Dendritic cell treated with granulocyte-macrophage colony-stimulating factor and Interleukin-4, amounts not matched to agents 40 ng/mL and 50 ng/mL, for 4 days (primary cell): ENCODE data around the gene HSPA4L.

Source experiments
- H3K27ac Mint-ChIP-seq: one replicate; pipeline ENCODE4 v1.8.0; 2022; ENCODE audit warnings: mild to moderate bottlenecking, mixed read lengths
- H3K27me3 Mint-ChIP-seq: one replicate; pipeline ENCODE4 v1.8.0; 2022; ENCODE audit warnings: mild to moderate bottlenecking, mixed read lengths
- H3K36me3 Mint-ChIP-seq: one replicate; pipeline ENCODE4 v1.8.0; 2022; ENCODE audit warnings: low read depth, mixed read lengths
- H3K4me1 Mint-ChIP-seq: one replicate; pipeline ENCODE4 v1.8.0; 2022; ENCODE audit warnings: low read depth, mixed read lengths
- H3K4me3 Mint-ChIP-seq: one replicate; pipeline ENCODE4 v1.8.0; 2022; ENCODE audit warnings: mild to moderate bottlenecking, moderate library complexity, mixed read lengths
- H3K9me3 Mint-ChIP-seq: one replicate; pipeline ENCODE4 v1.8.0; 2022; ENCODE audit warnings: mixed read lengths
- intact Hi-C: fragments of 100-400 bp; cut with micrococcal nuclease; formaldehyde crosslinking; loops from one replicate; pipeline ENCODE4 v1.15.0; 2022

The HSPA4L gene

DNA sequence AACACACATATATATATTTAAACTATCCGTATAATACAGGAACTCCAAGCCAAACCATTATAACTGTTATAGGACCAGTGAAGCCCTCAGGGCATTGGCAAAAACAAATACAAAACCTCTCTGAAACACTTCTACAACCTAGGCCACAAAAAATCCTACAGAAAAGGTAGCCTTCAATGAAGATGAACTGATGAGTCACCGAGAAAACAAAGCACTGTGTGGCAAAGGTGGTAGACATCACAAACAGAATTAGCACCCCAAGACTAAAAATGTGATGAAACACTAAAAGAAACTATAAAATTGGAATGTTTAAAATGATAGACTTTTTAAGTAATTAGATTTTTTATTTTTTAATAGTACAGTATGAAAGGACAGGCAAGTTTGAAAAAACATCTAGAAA, 5.5 kb upstream of the HSPA4L start:
- Mint-ChIP-seq H3K9me3 (no peaks in the 10 kb centered on the region), H3K36me3 (no peaks in the 10 kb centered on the region), H3K4me1 (peaks cover 19% of the 10 kb centered on the region), H3K27ac (no peak overlapping the region), H3K4me3 (no peak overlapping the region), H3K27me3 (peaks cover 24% of the 10 kb centered on the region)
- intact Hi-C loops, result no loop called here

DNA sequence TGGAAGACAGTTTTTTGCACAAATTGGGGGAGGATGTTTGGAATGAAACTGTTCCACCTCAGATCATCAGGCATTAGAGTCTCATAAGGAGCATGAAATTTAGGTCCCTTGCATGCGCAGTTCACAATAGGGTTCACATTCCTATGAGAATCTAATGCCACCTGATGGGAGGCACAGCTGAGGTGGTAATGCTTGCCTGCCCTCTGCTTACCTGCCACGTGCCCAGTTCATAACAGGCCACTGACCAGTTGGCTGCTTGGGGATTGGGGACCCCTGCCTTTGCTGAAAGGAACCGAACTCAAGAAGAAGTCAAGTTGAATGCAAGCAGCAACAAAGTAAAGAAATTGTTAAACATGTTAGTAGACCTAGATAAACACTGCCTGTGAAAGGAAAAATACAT, 4.6 kb upstream of the HSPA4L start:
- peaks cover 22% of the 10 kb centered on the region for H3K4me1 Mint-ChIP-seq
- H3K9me3 Mint-ChIP-seq, result no peaks in the 10 kb centered on the region
- intact Hi-C loops, result no loop called here
- peaks cover 32% of the 10 kb centered on the region for H3K27me3 Mint-ChIP-seq
- H3K36me3 Mint-ChIP-seq, result peaks cover 3% of the 10 kb centered on the region
- H3K27ac Mint-ChIP-seq, result no peak overlapping the region
- no peak overlapping the region for H3K4me3 Mint-ChIP-seq

DNA sequence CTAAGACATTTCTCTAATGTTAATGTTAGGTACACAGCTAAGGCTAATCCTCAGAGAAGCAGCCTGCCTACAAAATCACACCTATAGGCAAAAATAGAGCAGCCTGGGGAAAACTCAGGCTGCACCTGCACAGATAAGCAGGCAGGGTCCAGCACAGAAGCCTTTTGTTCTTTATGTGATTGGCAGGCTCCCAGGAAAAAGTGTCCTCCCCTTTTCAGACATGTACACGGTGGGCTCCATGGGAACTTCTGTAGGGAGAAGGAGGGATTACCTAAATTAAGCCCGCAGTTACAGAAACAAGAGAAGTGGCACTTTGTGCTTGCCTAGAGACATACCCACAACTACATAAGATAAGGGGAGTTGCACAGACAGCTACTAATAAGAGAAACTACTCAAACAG, 4.0 kb upstream of the HSPA4L start:
- H3K9me3 Mint-ChIP-seq, result no peaks in the 10 kb centered on the region
- H3K27me3 Mint-ChIP-seq, result peaks cover 38% of the 10 kb centered on the region
- H3K27ac Mint-ChIP-seq, result no peak overlapping the region
- H3K4me3 Mint-ChIP-seq, result no peak overlapping the region
- intact Hi-C loops, result no loop called here
- peaks cover 28% of the 10 kb centered on the region for H3K4me1 Mint-ChIP-seq
- peaks cover 7% of the 10 kb centered on the region for H3K36me3 Mint-ChIP-seq

DNA sequence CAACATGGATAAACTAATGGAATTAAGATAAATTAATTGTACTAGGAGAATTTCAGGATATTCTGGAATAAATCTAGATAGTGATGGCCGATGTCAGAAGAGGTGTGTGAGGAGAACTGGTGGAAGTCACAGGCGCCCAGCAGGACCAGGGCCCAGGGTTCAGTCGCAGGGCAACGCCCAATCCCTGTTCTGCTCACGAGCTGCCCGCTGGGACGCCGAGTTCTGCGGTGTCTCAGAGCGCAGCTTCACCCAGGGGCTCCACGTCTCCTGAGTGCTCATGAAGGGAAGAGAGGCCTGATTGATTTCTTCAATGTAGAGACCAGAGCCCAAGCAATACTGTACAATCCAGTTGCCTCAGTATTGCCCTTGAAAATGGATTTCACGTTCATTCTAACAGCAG, 1.5 kb upstream of the HSPA4L start:
- H3K27ac Mint-ChIP-seq, result no peak overlapping the region
- H3K4me3 Mint-ChIP-seq, result no peak overlapping the region
- intact Hi-C loops, result loop anchor here (5.0 to 10.0 kb wide), 3 partner anchors 146 to 187 kb away; partner anchors contain the start of genes ABHD18, INTU and MFSD8
- H3K4me1 Mint-ChIP-seq, result peaks cover 31% of the 10 kb centered on the region
- H3K9me3 Mint-ChIP-seq, result no peaks in the 10 kb centered on the region
- H3K36me3 Mint-ChIP-seq, result peaks cover 7% of the 10 kb centered on the region
- H3K27me3 Mint-ChIP-seq, result peaks cover 47% of the 10 kb centered on the region

DNA sequence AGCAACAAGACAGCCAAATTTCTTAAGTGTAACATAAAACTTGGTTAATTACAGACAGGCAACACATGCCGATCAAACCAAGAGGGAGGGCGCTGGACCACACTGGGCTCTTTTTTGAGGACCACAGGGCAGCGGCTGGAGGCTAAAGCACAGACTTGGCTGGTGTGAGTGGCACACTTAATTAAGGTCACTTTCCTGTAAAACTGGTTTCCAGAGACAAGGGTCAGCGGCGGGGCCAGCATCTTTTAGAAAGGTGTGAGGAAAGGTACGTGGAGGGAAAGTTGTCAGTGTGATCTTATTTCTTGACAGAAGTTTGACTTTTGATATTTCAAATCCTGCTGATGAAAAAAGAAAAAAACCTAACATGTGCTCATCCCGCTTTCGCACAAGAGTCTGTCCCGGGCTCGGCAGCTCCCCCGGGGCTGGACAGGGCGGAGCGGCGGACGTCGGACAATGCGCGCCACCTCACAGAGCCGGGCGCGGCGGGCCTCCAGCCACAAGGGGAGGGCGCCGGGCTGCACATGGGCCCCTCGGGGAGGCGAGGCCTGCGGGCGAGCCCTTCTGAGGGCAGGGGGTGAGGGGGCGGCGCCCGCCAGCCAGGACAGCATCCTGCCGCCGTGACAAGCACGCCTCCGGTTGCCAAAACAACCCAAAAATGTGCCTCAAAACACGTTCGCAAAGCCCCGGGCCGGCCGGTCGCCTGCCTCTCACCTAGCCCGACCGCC, 660 bp upstream of the HSPA4L start:
- peaks cover 7% of the 10 kb centered on the region for H3K36me3 Mint-ChIP-seq
- H3K4me1 Mint-ChIP-seq, result peaks cover 31% of the 10 kb centered on the region
- H3K9me3 Mint-ChIP-seq, result no peaks in the 10 kb centered on the region
- H3K27me3 Mint-ChIP-seq, result peaks cover 47% of the 10 kb centered on the region
- H3K4me3 Mint-ChIP-seq, result peak overlapping the region; percentile 82
- intact Hi-C loops, result loop anchor here (2.0 to 10.0 kb wide), 4 partner anchors 99 to 186 kb away; partner anchors contain the start of genes ABHD18, INTU, MFSD8 and PLK4
- H3K27ac Mint-ChIP-seq, result peak overlapping the region; percentile 34

DNA sequence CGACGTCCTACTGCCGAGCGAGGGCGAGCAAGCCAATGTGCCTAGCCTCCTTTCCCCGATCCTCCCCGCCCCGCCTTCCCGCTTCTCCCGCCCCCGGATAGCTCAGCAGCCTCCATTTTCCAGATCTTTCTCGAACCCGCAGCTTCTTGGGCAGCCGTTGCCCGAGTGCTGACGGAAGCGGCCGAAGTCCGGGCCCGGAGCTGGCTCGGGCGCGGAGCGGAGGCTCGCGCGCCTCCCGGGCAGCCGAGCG, 172 bp upstream of the HSPA4L start:
- peaks cover 31% of the 10 kb centered on the region for H3K4me1 Mint-ChIP-seq
- H3K27me3 Mint-ChIP-seq, result peaks cover 47% of the 10 kb centered on the region
- H3K36me3 Mint-ChIP-seq, result peaks cover 7% of the 10 kb centered on the region
- no peaks in the 10 kb centered on the region for H3K9me3 Mint-ChIP-seq
- H3K27ac Mint-ChIP-seq, result peak overlapping the region; percentile 34
- H3K4me3 Mint-ChIP-seq, result peak overlapping the region; percentile 82
- intact Hi-C loops, result loop anchor here (2.0 to 10.0 kb wide), 4 partner anchors 99 to 185 kb away; partner anchors contain the start of genes ABHD18, INTU, MFSD8 and PLK4

DNA sequence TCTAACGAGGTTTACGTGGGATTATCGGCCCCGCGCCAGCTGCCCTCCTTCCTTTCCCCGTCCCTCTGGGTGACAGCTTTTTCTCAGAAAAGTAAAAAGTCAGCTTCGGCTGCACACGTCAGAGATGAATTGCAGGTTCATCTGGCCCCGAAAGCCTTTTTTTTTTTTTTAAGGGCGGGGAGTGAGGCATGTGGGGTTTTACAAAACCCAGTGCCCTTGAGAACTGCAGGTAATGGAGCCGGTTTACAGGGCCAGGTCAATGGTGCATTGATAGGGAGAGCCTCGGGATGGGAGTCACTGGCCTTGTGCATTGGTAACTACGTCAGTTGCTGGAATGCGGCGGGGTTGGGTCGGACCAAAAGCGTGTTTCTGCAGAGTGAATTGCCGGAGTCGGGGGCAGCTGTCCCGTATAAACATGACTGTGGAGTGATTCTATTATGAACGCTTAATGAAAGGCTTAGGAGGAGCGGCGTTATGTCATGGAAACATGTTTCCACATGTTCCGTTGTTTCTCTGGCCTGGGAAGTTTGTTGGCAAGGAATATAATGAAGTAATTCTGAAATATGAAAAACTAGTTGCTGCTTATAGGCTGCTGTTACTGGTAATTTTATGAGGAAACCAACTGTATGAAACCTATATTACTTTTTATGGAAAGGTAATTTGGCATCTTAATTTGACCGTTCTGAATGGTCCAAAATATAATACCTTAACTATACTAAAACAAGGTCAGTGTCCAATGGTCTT, 1.1 kb downstream of the HSPA4L start:
- H3K36me3 Mint-ChIP-seq, result peaks cover 7% of the 10 kb centered on the region
- peak overlapping the region; percentile 82 for H3K4me3 Mint-ChIP-seq
- H3K4me1 Mint-ChIP-seq, result peaks cover 31% of the 10 kb centered on the region
- H3K9me3 Mint-ChIP-seq, result no peaks in the 10 kb centered on the region
- intact Hi-C loops, result loop anchor here (2.0 to 10.0 kb wide), 4 partner anchors 98 to 184 kb away; partner anchors contain the start of genes ABHD18, INTU, MFSD8 and PLK4
- H3K27me3 Mint-ChIP-seq, result peaks cover 40% of the 10 kb centered on the region
- H3K27ac Mint-ChIP-seq, result peak overlapping the region; percentile 34

DNA sequence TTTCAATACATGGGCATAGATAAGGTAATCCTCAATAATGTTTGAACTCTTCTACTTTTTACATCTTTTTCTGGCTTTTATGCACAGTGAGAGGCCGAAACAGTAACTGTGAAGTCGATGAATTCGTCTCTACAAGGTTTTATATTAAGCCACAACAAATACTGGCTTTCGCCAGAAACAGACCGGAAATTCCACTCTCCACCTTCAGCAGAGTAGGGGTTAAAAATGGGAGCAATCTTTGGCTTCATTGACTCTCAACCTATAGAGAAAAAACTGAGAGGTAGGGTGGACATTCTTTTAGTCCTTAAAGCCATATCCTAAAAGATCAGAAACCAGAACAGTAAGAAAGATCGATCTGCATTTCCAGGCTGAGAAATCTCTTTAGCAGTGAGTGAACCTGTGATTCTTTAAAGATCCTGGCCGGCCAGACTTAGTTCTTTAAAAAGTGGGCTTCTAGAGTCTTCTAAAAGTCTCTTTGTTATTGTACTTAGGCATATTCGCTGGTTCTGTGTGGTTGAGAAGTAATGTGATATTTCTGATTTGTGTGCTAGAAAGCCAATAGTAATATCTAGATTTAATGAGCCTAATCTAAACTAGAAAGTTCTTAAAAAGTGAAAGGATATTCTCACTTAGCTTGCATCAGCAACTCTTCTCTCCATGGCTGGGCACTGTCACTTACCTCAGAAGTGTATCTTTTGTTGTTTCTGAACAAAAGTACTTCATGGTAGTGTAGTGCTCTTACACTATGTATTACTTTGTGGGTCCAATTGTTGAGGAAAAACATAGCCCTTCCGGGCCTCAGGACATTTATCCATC, 2.0 kb downstream of the HSPA4L start:
- Mint-ChIP-seq H3K36me3 (peaks cover 7% of the 10 kb centered on the region), H3K27me3 (peaks cover 35% of the 10 kb centered on the region), H3K4me3 (no peak overlapping the region), H3K9me3 (no peaks in the 10 kb centered on the region), H3K27ac (no peak overlapping the region), H3K4me1 (peaks cover 23% of the 10 kb centered on the region)
- intact Hi-C loops, result loop anchor here (2.0 to 10.0 kb wide), 4 partner anchors 97 to 183 kb away; partner anchors contain the start of genes ABHD18, INTU, MFSD8 and PLK4

DNA sequence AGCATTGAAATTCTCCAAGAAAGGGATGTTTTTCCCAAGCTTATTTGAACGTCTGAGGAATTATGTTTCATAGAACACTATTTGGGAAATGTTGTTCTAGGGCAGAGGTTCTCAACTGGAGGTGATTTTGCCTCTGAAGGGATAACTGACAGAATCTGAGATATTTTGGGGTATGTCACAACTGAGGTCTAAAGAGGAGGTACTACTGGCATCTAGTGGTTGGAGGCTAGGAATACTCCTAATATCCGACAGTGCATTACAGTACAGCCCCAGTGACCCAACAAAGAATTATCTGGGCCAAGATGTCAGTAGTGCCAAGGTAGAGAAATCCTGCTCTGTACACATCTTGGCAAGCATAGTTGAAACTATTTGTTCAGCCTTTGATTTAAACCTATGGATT, 6.4 kb downstream of the HSPA4L start:
- no peaks in the 10 kb centered on the region for H3K4me1 Mint-ChIP-seq
- no peaks in the 10 kb centered on the region for H3K9me3 Mint-ChIP-seq
- H3K27ac Mint-ChIP-seq, result no peak overlapping the region
- H3K4me3 Mint-ChIP-seq, result no peak overlapping the region
- intact Hi-C loops, result loop anchor here (10.0 kb wide), 1 partner anchor 154 kb away; the partner anchor contains the start of gene INTU
- no peaks in the 10 kb centered on the region for H3K36me3 Mint-ChIP-seq
- H3K27me3 Mint-ChIP-seq, result peaks cover 5% of the 10 kb centered on the region

DNA sequence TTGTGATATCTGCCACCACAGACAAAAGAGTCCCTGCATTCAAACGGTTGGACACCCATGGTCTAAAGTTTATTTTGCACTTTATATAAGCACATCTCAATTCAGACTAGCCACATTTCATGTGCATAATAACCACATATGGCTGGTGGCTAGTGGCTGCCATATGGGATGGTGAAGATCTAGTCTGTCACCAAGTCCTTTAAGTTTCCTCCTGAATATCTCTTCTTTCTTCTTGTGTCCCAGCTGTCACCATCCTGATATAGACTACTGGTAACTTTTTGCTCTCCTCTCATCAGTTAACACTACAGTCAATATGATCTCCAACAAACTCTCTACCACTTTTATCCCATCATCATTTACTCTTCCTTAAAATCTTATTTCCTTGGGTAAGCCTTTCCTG, 9.3 kb downstream of the HSPA4L start:
- H3K36me3 Mint-ChIP-seq, result no peaks in the 10 kb centered on the region
- no peak overlapping the region for H3K27ac Mint-ChIP-seq
- H3K4me3 Mint-ChIP-seq, result no peak overlapping the region
- no peaks in the 10 kb centered on the region for H3K4me1 Mint-ChIP-seq
- H3K9me3 Mint-ChIP-seq, result no peaks in the 10 kb centered on the region
- H3K27me3 Mint-ChIP-seq, result no peaks in the 10 kb centered on the region
- intact Hi-C loops, result no loop called here

DNA sequence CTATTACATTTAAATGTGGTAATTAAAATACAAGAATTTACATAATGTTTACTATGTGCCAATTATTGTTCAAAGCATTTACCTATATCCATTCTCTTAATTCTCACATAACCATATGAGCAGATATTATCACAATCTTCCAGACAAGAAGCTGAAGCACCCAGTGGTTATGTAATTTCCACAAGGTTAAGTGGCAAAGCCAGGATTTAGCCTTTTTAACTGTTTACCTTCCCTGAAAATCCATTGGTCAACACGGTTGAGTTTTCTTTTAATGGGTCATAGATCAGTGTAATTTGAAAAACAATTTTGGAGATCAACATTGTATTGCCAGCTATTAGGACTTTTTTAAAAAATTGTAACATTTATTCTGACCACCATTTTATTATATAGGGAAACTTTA, 11.4 kb downstream of the HSPA4L start:
- Mint-ChIP-seq H3K4me1 (no peaks in the 10 kb centered on the region), H3K4me3 (no peak overlapping the region), H3K27me3 (no peaks in the 10 kb centered on the region), H3K9me3 (no peaks in the 10 kb centered on the region), H3K36me3 (no peaks in the 10 kb centered on the region), H3K27ac (no peak overlapping the region)
- intact Hi-C loops, result no loop called here

DNA sequence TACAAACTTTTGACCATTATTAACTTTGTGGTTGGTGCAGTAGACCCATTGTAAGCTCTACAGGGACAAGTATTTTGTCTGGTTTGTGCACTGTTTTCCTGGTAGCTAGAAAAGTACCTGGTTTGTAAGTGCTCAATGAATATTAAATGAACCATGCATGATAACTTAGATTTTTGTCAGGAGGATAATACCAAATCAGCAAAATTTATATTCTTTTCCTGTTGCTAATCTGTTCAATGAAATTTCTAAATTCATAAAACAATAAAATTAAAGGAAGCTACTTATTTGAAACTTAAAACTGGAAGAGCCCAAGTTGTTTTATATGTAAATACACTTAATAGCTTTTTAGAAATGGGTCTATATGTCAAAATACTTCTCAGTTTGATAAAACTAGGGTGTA, 17.6 kb downstream of the HSPA4L start:
- intact Hi-C loops, result no loop called here
- no peaks in the 10 kb centered on the region for H3K27me3 Mint-ChIP-seq
- H3K36me3 Mint-ChIP-seq, result no peaks in the 10 kb centered on the region
- no peaks in the 10 kb centered on the region for H3K4me1 Mint-ChIP-seq
- no peaks in the 10 kb centered on the region for H3K9me3 Mint-ChIP-seq
- no peak overlapping the region for H3K4me3 Mint-ChIP-seq
- H3K27ac Mint-ChIP-seq, result no peak overlapping the region

DNA sequence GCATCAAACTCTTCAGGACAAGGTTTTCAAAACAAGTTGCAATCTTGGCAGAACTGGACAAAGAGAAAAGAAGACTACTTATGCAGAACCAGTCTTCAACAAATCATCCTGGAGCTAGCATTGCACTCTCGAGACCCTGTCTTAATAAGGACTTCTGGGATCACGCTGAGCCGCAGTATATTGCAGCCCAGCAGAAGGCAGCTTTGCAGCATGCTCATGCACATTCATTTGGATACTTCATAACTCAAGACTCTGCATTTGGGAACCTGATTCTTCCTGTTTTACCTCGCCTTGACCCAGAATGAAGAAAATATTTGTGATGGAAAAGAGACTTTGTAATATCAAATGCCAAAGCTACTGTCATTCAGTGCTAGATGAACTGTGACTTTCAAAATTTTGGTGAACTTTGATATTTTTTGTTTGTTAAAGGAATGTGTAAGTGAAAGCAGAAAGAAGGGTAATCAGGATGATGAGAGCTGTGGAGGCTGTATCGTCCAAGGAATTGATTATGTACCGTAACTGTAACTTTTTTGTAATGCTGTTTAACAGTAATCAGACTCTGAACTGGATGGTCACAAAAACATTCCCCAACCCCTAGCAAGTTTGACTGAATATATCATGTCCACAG, 27.2 kb downstream of the HSPA4L start:
- no peaks in the 10 kb centered on the region for H3K9me3 Mint-ChIP-seq
- no peak overlapping the region for H3K4me3 Mint-ChIP-seq
- intact Hi-C loops, result no loop called here
- H3K27ac Mint-ChIP-seq, result no peak overlapping the region
- H3K27me3 Mint-ChIP-seq, result no peaks in the 10 kb centered on the region
- H3K36me3 Mint-ChIP-seq, result no peaks in the 10 kb centered on the region
- H3K4me1 Mint-ChIP-seq, result no peaks in the 10 kb centered on the region
